Measurements from ENCODE around the gene PRELID1. TPM values are rescaled to one million over a fixed set of nuclear protein-coding genes. Genes with fewer than 3 reads are reported as not detected.

The PRELID1 gene
- total RNA-seq, 1 experiment from 2014 or later, result 201 TPM

GRCh38 chr5:177313561-177314259, 10.1 kb downstream of the PRELID1 start:
- TF ChIP-seq CTCF (IDR thresholded peaks at IDR 0.05; ENCODE audit: insufficient read depth in 1 of 2, low read depth in 1 of 2, low read length in 1 of 2, severe bottlenecking in 1 of 2, unreplicated experiment in 1 of 2), result no peak
- H3K27me3 Mint-ChIP-seq (ENCODE audit: insufficient read depth, unreplicated experiment), result no peaks in the 10 kb centered on the region
- Histone ChIP-seq H3K9me3 (no peaks in the 10 kb centered on the region), H3K36me3 (ENCODE audit: control insufficient read depth, insufficient read depth, low read length) (peaks cover 3% of the 10 kb centered on the region), H3K4me3 (ENCODE audit: low read depth, low read length) (no peak overlapping the region), H3K27me3 (replicated peaks; ENCODE audit: control insufficient read depth, insufficient read depth, low read length) (no peaks in the 10 kb centered on the region), H3K4me1 (peaks cover 11% of the 10 kb centered on the region)
- intact Hi-C loops (cut with micrococcal nuclease; ENCODE audit: unreplicated experiment), result loop anchor here (1.0 to 2.0 kb wide), 4 partner anchors 13 to 183 kb away; partner anchors contain the start of genes LMAN2 and PDLIM7
- peak in 1 of 2 experiments; percentile 19 for DNase-seq
- no peaks in the 10 kb centered on the region for H3K9me3 Mint-ChIP-seq (ENCODE audit: unreplicated experiment)
- ChIA-PET POLR2A (no interaction called here), CTCF (interaction anchor here (2.1 kb wide), 1 partner anchor 144 kb away, joined by 8 read pairs; no protein-coding TSS in a partner anchor)
- H3K4me3 Mint-ChIP-seq (ENCODE audit: unreplicated experiment), result no peak overlapping the region
- no peak overlapping the region for H3K27ac Mint-ChIP-seq (ENCODE audit: unreplicated experiment)
- peaks cover 41% of the 10 kb centered on the region for H3K36me3 Mint-ChIP-seq (ENCODE audit: insufficient read depth, unreplicated experiment)
- BruUV-seq (replicated peaks), result no TSS peak
- peaks cover 11% of the 10 kb centered on the region for H3K4me1 Mint-ChIP-seq (ENCODE audit: low read depth, unreplicated experiment)

GRCh38 chr5:177314376-177315342, 11.1 kb downstream of the PRELID1 start:
- H3K4me3 Mint-ChIP-seq (ENCODE audit: unreplicated experiment), result no peak overlapping the region
- Histone ChIP-seq H3K4me3 (ENCODE audit: low read depth, low read length) (no peak overlapping the region), H3K27me3 (replicated peaks; ENCODE audit: control insufficient read depth, insufficient read depth, low read length) (no peaks in the 10 kb centered on the region), H3K36me3 (ENCODE audit: control insufficient read depth, insufficient read depth, low read length) (peaks cover 3% of the 10 kb centered on the region; the same call in 1 of the 2 replicates), H3K4me1 (peaks cover 10% of the 10 kb centered on the region), H3K9me3 (no peaks in the 10 kb centered on the region)
- peak in 1 of 2 experiments; percentile 37 for DNase-seq
- H3K27me3 Mint-ChIP-seq (ENCODE audit: insufficient read depth, unreplicated experiment), result no peaks in the 10 kb centered on the region
- ChIA-PET CTCF (interaction anchor here (0.6 kb wide), 1 partner anchor 34 kb away, joined by 3 read pairs; no protein-coding TSS in a partner anchor), POLR2A (no interaction called here)
- H3K27ac Mint-ChIP-seq (ENCODE audit: unreplicated experiment), result peak overlapping the region; percentile 35
- H3K4me1 Mint-ChIP-seq (ENCODE audit: low read depth, unreplicated experiment), result peaks cover 13% of the 10 kb centered on the region
- intact Hi-C loops (cut with micrococcal nuclease; ENCODE audit: unreplicated experiment), result no loop called here
- TF ChIP-seq CTCF (IDR thresholded peaks at IDR 0.05; ENCODE audit: insufficient read depth in 1 of 2, low read depth in 1 of 2, low read length in 1 of 2, severe bottlenecking in 1 of 2, unreplicated experiment in 1 of 2), result no peak
- BruUV-seq (replicated peaks), result no TSS peak
- H3K9me3 Mint-ChIP-seq (ENCODE audit: unreplicated experiment), result no peaks in the 10 kb centered on the region
- H3K36me3 Mint-ChIP-seq (ENCODE audit: insufficient read depth, unreplicated experiment), result peaks cover 37% of the 10 kb centered on the region

- Mint-ChIP-seq H3K36me3 (ENCODE audit: insufficient read depth, unreplicated experiment) (peaks cover 33% of the 10 kb centered on the region), H3K27ac (ENCODE audit: unreplicated experiment) (peak overlapping the region; percentile 35), H3K4me3 (ENCODE audit: unreplicated experiment) (no peak overlapping the region), H3K9me3 (ENCODE audit: unreplicated experiment) (no peaks in the 10 kb centered on the region), H3K4me1 (ENCODE audit: low read depth, unreplicated experiment) (peaks cover 17% of the 10 kb centered on the region), H3K27me3 (ENCODE audit: insufficient read depth, unreplicated experiment) (no peaks in the 10 kb centered on the region)
- no peak for TF ChIP-seq CTCF (IDR thresholded peaks at IDR 0.05; ENCODE audit: insufficient read depth in 1 of 2, low read depth in 1 of 2, low read length in 1 of 2, severe bottlenecking in 1 of 2, unreplicated experiment in 1 of 2)
- Histone ChIP-seq H3K9me3 (no peaks in the 10 kb centered on the region), H3K36me3 (ENCODE audit: control insufficient read depth, insufficient read depth, low read length) (no peaks in the 10 kb centered on the region; the same call in 1 of the 2 replicates), H3K4me1 (peaks cover 2% of the 10 kb centered on the region; the same call in 1 of the 2 replicates), H3K27me3 (replicated peaks; ENCODE audit: control insufficient read depth, insufficient read depth, low read length) (no peaks in the 10 kb centered on the region), H3K4me3 (ENCODE audit: low read depth, low read length) (no peak overlapping the region)
- intact Hi-C loops (cut with micrococcal nuclease; ENCODE audit: unreplicated experiment), result no loop called here
- no TSS peak for BruUV-seq (replicated peaks)
- ChIA-PET CTCF (interaction anchor here (0.6 to 1.4 kb wide), 4 partner anchors 33 to 139 kb away, joined by 3 to 8 read pairs (median 4); partner anchors contain the start of gene GRK6), POLR2A (interaction anchor here (0.6 kb wide), 1 partner anchor 12 kb away, joined by 4 read pairs; the partner anchor contains the start of gene RAB24)
- DNase-seq, result no peak
Observed at GRCh38 chr5:177315411-177315810, 11.8 kb downstream of the PRELID1 start.

Measured in Caco-2 (cell line).